GM12801 (cell line): ENCODE results near the gene DPYSL4.

Experiments
- TF ChIP-seq, protein P1 (sequence below): IDR thresholded peaks from one replicate; pipeline ENCODE4 v1.5.1; 2011; ENCODE audit warnings: control low read depth; ENCODE audit not compliant: insufficient read length; ENCODE audit errors: extremely low read depth

DPYSL4 gene

GRCh38 chr10:132186488-132187429 lies at the start of gene DPYSL4:
Gene DPYSL4, plus strand, starts transcription at chr10:132186948. Its CDS starts 116 bp downstream, at chr10:132187064.
- TF ChIP-seq, protein P1, sequence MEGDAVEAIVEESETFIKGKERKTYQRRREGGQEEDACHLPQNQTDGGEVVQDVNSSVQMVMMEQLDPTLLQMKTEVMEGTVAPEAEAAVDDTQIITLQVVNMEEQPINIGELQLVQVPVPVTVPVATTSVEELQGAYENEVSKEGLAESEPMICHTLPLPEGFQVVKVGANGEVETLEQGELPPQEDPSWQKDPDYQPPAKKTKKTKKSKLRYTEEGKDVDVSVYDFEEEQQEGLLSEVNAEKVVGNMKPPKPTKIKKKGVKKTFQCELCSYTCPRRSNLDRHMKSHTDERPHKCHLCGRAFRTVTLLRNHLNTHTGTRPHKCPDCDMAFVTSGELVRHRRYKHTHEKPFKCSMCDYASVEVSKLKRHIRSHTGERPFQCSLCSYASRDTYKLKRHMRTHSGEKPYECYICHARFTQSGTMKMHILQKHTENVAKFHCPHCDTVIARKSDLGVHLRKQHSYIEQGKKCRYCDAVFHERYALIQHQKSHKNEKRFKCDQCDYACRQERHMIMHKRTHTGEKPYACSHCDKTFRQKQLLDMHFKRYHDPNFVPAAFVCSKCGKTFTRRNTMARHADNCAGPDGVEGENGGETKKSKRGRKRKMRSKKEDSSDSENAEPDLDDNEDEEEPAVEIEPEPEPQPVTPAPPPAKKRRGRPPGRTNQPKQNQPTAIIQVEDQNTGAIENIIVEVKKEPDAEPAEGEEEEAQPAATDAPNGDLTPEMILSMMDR, result no peak

GRCh38 chr10:132137111-132138072 lies 49.4 kb upstream of the DPYSL4 start:
- TF ChIP-seq, protein P1, result no peak

GRCh38 chr10:132138133-132138532 lies 48.6 kb upstream of the DPYSL4 start:
- TF ChIP-seq, protein P1, result no peak

DNA sequence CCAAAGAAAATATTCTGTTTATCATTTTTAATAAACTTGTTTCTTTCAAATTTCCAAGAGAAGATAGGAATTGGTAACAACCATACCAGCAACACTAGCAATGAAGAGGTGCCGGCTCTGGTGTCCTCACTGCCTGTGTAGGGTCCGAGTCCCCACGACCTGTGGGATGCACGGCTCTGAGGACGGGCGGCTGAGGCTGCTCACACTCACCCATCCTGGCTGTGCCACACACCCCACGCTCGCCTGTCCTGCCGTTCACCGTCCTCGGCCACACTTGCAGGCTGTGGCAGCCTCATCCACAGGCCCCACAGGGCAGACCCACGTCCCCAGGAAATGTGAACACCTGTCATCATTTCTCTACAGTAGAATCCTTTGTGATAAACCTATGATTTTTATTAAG lies 48.2 kb upstream of the DPYSL4 start:
- TF ChIP-seq, protein P1, result no peak

DNA sequence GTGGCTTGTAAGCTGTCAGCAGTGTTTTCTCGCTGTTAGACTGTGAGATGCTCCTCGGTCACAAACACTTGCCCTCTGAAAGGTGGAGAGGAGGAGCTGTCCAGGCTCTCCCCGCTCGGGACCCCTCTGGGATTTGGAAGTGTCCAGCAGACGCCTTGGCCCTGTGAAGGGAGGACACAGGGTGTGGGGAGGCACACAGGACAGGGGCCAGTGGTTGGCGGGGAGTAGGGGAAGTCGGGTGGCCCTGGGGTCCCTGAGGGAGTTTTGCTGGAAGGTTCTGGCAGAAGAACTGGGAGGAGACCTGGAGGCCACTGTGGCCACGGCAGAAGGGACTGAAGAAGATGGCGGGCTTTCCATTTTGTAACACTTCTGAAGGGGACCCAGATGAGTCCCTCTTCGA lies 47.2 kb upstream of the DPYSL4 start:
- TF ChIP-seq, protein P1, result no peak

DNA sequence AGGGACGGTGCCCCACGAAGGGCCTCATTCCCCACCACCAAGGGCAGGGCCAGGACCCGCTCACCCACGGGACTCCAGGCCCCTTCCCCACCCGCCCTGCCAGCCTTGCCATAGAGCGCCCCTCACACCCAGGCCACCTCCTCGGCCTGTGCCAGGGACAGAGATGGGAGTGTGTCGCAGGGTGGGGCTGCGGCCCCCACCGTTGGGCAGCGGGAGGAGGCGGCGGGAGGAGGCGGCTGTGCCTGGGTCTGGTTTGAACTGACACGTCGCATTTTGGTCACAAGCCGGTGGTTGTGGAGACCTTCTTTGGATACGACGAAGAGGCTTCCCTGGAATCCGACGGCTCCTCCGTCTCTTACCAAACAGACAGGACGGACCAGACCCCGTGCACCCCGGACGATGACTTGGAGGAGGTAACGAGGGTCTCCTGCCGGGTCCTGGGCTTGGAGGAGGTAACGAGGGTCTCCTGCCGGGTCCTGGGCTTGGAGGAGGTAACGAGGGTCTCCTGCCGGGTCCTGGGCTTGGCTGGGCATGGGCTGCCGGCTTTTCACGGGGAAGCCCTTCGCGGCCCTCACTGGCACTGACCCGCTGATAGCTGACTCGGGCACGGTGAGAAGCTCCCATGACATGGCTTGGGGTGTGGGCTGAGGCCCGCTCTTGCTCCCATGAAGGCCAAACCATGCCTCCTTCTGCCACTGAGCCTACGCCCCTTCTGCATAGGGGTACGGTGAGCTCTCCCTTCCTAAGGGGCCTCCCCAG lies 46.4 kb upstream of the DPYSL4 start:
- TF ChIP-seq, protein P1, result no peak

DNA sequence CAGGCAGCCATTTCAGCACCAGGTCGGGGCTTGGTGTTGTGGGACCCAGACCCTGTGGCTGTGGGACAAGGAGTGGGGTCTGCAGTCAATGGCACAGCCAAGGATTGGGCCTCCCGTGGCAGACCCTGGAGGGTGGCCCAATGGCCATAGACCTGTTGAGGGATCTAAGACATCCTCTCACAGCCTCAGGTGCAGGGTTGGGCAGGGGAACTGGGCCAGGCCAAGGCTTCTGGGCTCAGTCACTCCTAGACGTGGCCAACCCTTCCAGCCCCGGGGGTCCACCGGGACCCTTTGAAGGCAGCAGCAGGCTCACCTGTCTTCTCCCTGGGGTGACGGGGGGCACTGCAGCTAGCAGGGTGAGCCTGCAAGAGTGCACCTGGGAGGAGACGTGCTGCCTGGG lies 45.7 kb upstream of the DPYSL4 start:
- TF ChIP-seq, protein P1, result no peak
